B cell (primary cell): Measurements from ENCODE around the gene DDOST. TPM values are rescaled to one million over a fixed set of nuclear protein-coding genes. Genes with fewer than 3 reads are reported as not detected.

ENCODE experiments used
- ATAC-seq: fragments of 200-7000 bp; cut with Tn5 transposase; one replicate; pipeline ENCODE4 v1.10.0; 2021; ENCODE audit warnings: low read depth, mild to moderate bottlenecking, moderate number of reproducible peaks, moderate library complexity
- CTCF ChIA-PET: fragments of 350-600 bp; sonication (Branson Sonifier 250); formaldehyde crosslinking; loops from one replicate; lab custom pipeline; 2021; ENCODE audit warnings: antibody characterized with exemption, inconsistent platforms; lab: Charles Lee
- POLR2A ChIA-PET: fragments of 350-600 bp; sonication (Branson Sonifier 250); formaldehyde crosslinking; loops from one replicate; lab custom pipeline; 2021; ENCODE audit warnings: antibody characterized with exemption; lab: Charles Lee
- DNase-seq: peaks from one replicate; pipeline ENCODE4 v3.0.0; 2013
- H2AFZ ChIP-seq: 2 replicates; pipeline ENCODE4 v1.6.1; 2012; ENCODE audit warnings: mild to moderate bottlenecking, low read depth, low read length; ENCODE audit not compliant: insufficient read depth, poor library complexity, severe bottlenecking
- H3K27ac ChIP-seq, 2 donors: 1 replicate in 1 of 2; 2 replicates in 1 of 2; pipeline ENCODE4 v1.5.1; 2012 to 2013; ENCODE audit warnings: low read length in 2 of 2, mild to moderate bottlenecking in 2 of 2, moderate library complexity in 1 of 2
- H3K27me3 ChIP-seq, 4 experiments: fragments of 200-600 bp in 1 of 4; sonication (generic) in 1 of 4; replicated peaks in 1 of 4; 1 replicate in 2 of 4; 2 replicates in 2 of 4; pipeline versions ENCODE4 v1.6.1 to v1.7.0; 2013 to 2016; ENCODE audit warnings: low read length in 3 of 4, mild to moderate bottlenecking in 2 of 4, mixed read lengths in 1 of 4, moderate library complexity in 1 of 4; ENCODE audit not compliant: insufficient read depth in 4 of 4, control insufficient read depth in 3 of 4; ENCODE audit errors: control extremely low read depth in 1 of 4
- H3K36me3 ChIP-seq, 2 experiments: replicated peaks in 1 of 2; 1 replicate in 1 of 2; 2 replicates in 1 of 2; pipeline versions ENCODE4 v1.6.1 to v1.7.1; 2013; ENCODE audit warnings: low read length in 1 of 2; ENCODE audit not compliant: insufficient read depth in 2 of 2, control insufficient read depth in 1 of 2; ENCODE audit errors: control extremely low read depth in 1 of 2, extremely low read depth in 1 of 2
- H3K4me1 ChIP-seq, 2 donors: fragments of 200-600 bp in 1 of 2; sonication (generic) in 1 of 2; 1 replicate in 1 of 2; 2 replicates in 1 of 2; pipeline versions ENCODE4 v1.5.1 to v1.6.1; 2013 to 2017; ENCODE audit warnings: low read length in 2 of 2; ENCODE audit not compliant: control insufficient read depth in 2 of 2, insufficient read depth in 2 of 2
- H3K4me2 ChIP-seq: replicated peaks from 2 replicates; pipeline ENCODE3; 2012; ENCODE audit warnings: mild to moderate bottlenecking, low read depth, low read length; ENCODE audit not compliant: poor library complexity, severe bottlenecking
- H3K4me3 ChIP-seq, 5 experiments: fragments of 200-600 bp in 1 of 5; sonication (generic) in 1 of 5; 1 replicate in 3 of 5; 2 replicates in 2 of 5; pipeline versions ENCODE4 v1.5.1 to v1.7.0; 2011 to 2016; ENCODE audit warnings: low read length in 4 of 5, mild to moderate bottlenecking in 4 of 5, low read depth in 2 of 5, control low read depth in 1 of 5, moderate library complexity in 1 of 5; ENCODE audit not compliant: insufficient read depth in 1 of 5; ENCODE audit errors: control extremely low read depth in 1 of 5, extremely low read depth in 1 of 5
- H3K79me2 ChIP-seq: fragments of 200-600 bp; sonication (generic); one replicate; pipeline ENCODE4 v1.6.0; 2016; ENCODE audit warnings: low read length; ENCODE audit not compliant: control insufficient read depth, insufficient read depth
- H3K9ac ChIP-seq: fragments of 200-600 bp; sonication (generic); 2 replicates; pipeline ENCODE4 v1.6.1; 2017; ENCODE audit warnings: mild to moderate bottlenecking, low read length, moderate library complexity
- H3K9me3 ChIP-seq, 3 donors: one replicate each; pipeline versions ENCODE4 v1.6.1 to v1.7.1; 2013; ENCODE audit warnings: low read length in 2 of 3; ENCODE audit not compliant: control insufficient read depth in 2 of 3, insufficient read depth in 1 of 3; ENCODE audit errors: control extremely low read depth in 1 of 3
- H4K20me1 ChIP-seq: 2 replicates; pipeline ENCODE4 v1.6.0; 2012; ENCODE audit warnings: mild to moderate bottlenecking, low read length; ENCODE audit not compliant: insufficient read depth, control insufficient read depth, poor library complexity, severe bottlenecking
- H3K27ac Mint-ChIP-seq: one replicate; pipeline ENCODE4 v1.8.0; 2021; ENCODE audit warnings: mixed read lengths
- H3K27me3 Mint-ChIP-seq: one replicate; pipeline ENCODE4 v1.8.0; 2021; ENCODE audit warnings: mixed read lengths
- H3K4me1 Mint-ChIP-seq: one replicate; pipeline ENCODE4 v1.8.0; 2021; ENCODE audit warnings: mixed read lengths
- H3K4me3 Mint-ChIP-seq: one replicate; pipeline ENCODE4 v1.8.0; 2021; ENCODE audit warnings: mixed read lengths
- H3K9me3 Mint-ChIP-seq: one replicate; pipeline ENCODE4 v1.8.0; 2022; ENCODE audit warnings: mixed read lengths; ENCODE audit not compliant: insufficient read depth
- CTCF ChIP-seq: fragments of 200-600 bp; IDR thresholded peaks from one replicate; pipeline ENCODE4 v1.8.0; 2022; ENCODE audit warnings: antibody characterized with exemption, mild to moderate bottlenecking
- EZH2 ChIP-seq: IDR thresholded peaks from 2 replicates; pipeline ENCODE4 v1.6.1; 2012; ENCODE audit warnings: borderline replicate concordance, low read depth, mild to moderate bottlenecking, moderate library complexity, low read length; ENCODE audit not compliant: insufficient read depth, poor library complexity, severe bottlenecking
- WGBS: methylation state at CpG from one replicate; pipeline ENCODE4 v1.1.5; 2013; ENCODE audit warnings: missing lambda C conversion rate; ENCODE audit not compliant: insufficient coverage; 5-methylcytosine and 5-hydroxymethylcytosine counted together
- intact Hi-C: fragments of 100-400 bp; cut with micrococcal nuclease; formaldehyde crosslinking; loops from one replicate; pipeline ENCODE4 v1.10.0; 2022
- polyA plus RNA-seq: library from polyadenylated mRNA; depleted of rRNA; stranded (reverse); fragments of >200 nt; gene quantifications from 2 replicates; pipeline ENCODE4 v1.2.3, GENCODE V29; 2012
- total RNA-seq, 2 donors: library from RNA; stranded (reverse); fragments of 120-200 nt in 1 of 2; gene quantifications; 1 replicate in 1 of 2; 2 replicates in 1 of 2; pipeline versions ENCODE4 v1.2.3 to v1.2.4, GENCODE V29; 2013 to 2022

Gene DDOST
- total and polyA plus RNA-seq, 2 donors (not counting 1 experiment from before 2014, with no cell fraction given) = 73.5 to 99.2 TPM

GRCh38 chr1:20710469-20711284 lies 49.5 kb upstream of the DDOST start:
- Histone ChIP-seq H3K4me3 (no peak overlapping the region), H3K4me2 (no peak overlapping the region), H3K27me3 (peaks cover 0 to 14% (median 2%) of the 10 kb centered on the region in 4 experiments), H3K9me3 (no peaks in the 10 kb centered on the region), H2AFZ (no peak overlapping the region), H3K27ac (no peak overlapping the region), H3K79me2 (no peaks in the 10 kb centered on the region), H3K36me3 (no peaks in the 10 kb centered on the region), H4K20me1 (no peaks in the 10 kb centered on the region), H3K4me1 (no peaks in the 10 kb centered on the region), H3K9ac (no peak overlapping the region)
- ChIA-PET POLR2A (no interaction called here), CTCF (interaction anchor here (0.5 kb wide), 1 partner anchor 369 kb away, joined by 4 read pairs; no protein-coding TSS in a partner anchor)
- WGBS = 69% methylated on average over 12 of the region's 18 CpGs
- intact Hi-C loops = no loop called here
- no peak for TF ChIP-seq CTCF
- no peak for TF ChIP-seq EZH2
- no peak for DNase-seq
- H3K27ac Mint-ChIP-seq = no peak overlapping the region
- H3K9me3 Mint-ChIP-seq = peaks cover 2% of the 10 kb centered on the region
- no peak for ATAC-seq
- H3K27me3 Mint-ChIP-seq = peaks cover 13% of the 10 kb centered on the region
- H3K4me1 Mint-ChIP-seq = no peaks in the 10 kb centered on the region
- no peak overlapping the region for H3K4me3 Mint-ChIP-seq

GRCh38 chr1:20709868-20710267 lies 48.7 kb upstream of the DDOST start:
- 100% methylated on average over 1 of the region's 3 CpGs for WGBS
- no peak for TF ChIP-seq EZH2
- no peak for TF ChIP-seq CTCF
- POLR2A ChIA-PET = no interaction called here
- CTCF ChIA-PET = interaction anchor here (0.5 kb wide), 1 partner anchor 370 kb away, joined by 4 read pairs; no protein-coding TSS in a partner anchor
- H3K4me3 ChIP-seq = no peak overlapping the region
- peaks cover 0 to 6% (median 0%) of the 10 kb centered on the region in 4 experiments for H3K27me3 ChIP-seq
- H4K20me1 ChIP-seq = no peaks in the 10 kb centered on the region
- H2AFZ ChIP-seq = no peak overlapping the region
- intact Hi-C loops = no loop called here
- no peaks in the 10 kb centered on the region for H3K36me3 ChIP-seq
- no peaks in the 10 kb centered on the region for H3K9me3 ChIP-seq
- ATAC-seq (no peak), DNase-seq (no peak)
- H3K27ac ChIP-seq = no peak overlapping the region
- H3K4me2 ChIP-seq = no peak overlapping the region
- Mint-ChIP-seq H3K9me3 (peaks cover 2% of the 10 kb centered on the region), H3K4me3 (no peak overlapping the region), H3K27ac (no peak overlapping the region), H3K27me3 (peaks cover 6% of the 10 kb centered on the region), H3K4me1 (no peaks in the 10 kb centered on the region)
- no peaks in the 10 kb centered on the region for H3K79me2 ChIP-seq
- H3K4me1 ChIP-seq = no peaks in the 10 kb centered on the region
- no peak overlapping the region for H3K9ac ChIP-seq
